ENCODE results near the gene DGCR2.

GRCh38 chr22:19018256-19018655 is 104.0 kb downstream of the DGCR2 start:
- no peak for TF ChIP-seq CTCF (conservative IDR thresholded peaks at IDR 0.05; ENCODE audit: low read depth, low read length)
- TF ChIP-seq EZH2 (IDR thresholded peaks at IDR 0.05; ENCODE audit: borderline replicate concordance, low read depth, low read length, poor library complexity, severe bottlenecking) = no peak
